ENCODE measurements around the gene HOXA10.

HOXA10 gene

GRCh38 chr7:27124902-27125689, 49.0 kb downstream of the HOXA10 start:
- no peak for TF ChIP-seq CTCF (IDR thresholded peaks at IDR 0.05; ENCODE audit: low read length, missing control alignments)
- H3K4me3 ChIP-seq (replicated peaks; ENCODE audit: low read depth, low read length), result no peak overlapping the region
- DNase-seq (ENCODE audit: low read depth), result no peak

GRCh38 chr7:27124096-27124901, 49.8 kb downstream of the HOXA10 start:
- H3K4me3 ChIP-seq (replicated peaks; ENCODE audit: low read depth, low read length), result no peak overlapping the region
- DNase-seq (ENCODE audit: low read depth), result peak; percentile 61
- no peak for TF ChIP-seq CTCF (IDR thresholded peaks at IDR 0.05; ENCODE audit: low read length, missing control alignments)

GRCh38 chr7:27123477-27124053, 50.6 kb downstream of the HOXA10 start:
- no peak for TF ChIP-seq CTCF (IDR thresholded peaks at IDR 0.05; ENCODE audit: low read length, missing control alignments)
- no peak for DNase-seq (ENCODE audit: low read depth)
- no peak overlapping the region for H3K4me3 ChIP-seq (replicated peaks; ENCODE audit: low read depth, low read length)

- DNase-seq (ENCODE audit: low read depth), result no peak
- TF ChIP-seq CTCF (IDR thresholded peaks at IDR 0.05; ENCODE audit: low read length, missing control alignments), result no peak
- H3K4me3 ChIP-seq (replicated peaks; ENCODE audit: low read depth, low read length), result no peak overlapping the region
These were observed 51.1 kb downstream of the HOXA10 start for GRCh38 chr7:27123007-27123476.

GRCh38 chr7:27122077-27122910, 51.8 kb downstream of the HOXA10 start:
- H3K4me3 ChIP-seq (replicated peaks; ENCODE audit: low read depth, low read length), result peak overlapping the region; percentile 21
- DNase-seq (ENCODE audit: low read depth), result no peak
- no peak for TF ChIP-seq CTCF (IDR thresholded peaks at IDR 0.05; ENCODE audit: low read length, missing control alignments)

GRCh38 chr7:27121684-27122076, 52.4 kb downstream of the HOXA10 start:
- H3K4me3 ChIP-seq (replicated peaks; ENCODE audit: low read depth, low read length), result no peak overlapping the region

More at GRCh38 chr7:27121684-27122076, 52.4 kb downstream of the HOXA10 start:
- no peak for TF ChIP-seq CTCF (IDR thresholded peaks at IDR 0.05; ENCODE audit: low read length, missing control alignments)
- DNase-seq (ENCODE audit: low read depth), result no peak

All from fibroblast of pulmonary artery (primary cell).